ENCODE results near the gene TMEM61.

DNA sequence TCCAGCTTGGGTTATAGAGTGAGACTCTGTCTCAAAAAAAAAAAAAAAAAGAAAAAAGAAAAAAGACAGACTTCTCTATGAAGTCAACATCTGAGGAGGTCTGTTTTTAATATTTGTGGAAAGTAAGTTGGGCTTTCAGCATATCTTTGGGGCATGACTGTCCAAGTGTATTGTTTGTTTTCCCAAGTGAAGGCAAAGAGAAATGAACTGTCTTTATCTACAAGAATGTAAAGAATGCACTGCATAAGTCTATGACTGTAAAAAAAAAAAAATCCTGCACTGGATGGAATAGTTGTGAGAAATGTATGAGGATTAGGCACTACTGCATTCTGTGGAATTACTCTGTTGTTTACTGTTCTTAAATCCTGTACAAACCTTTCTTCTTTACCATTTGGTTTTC lies 45.6 kb upstream of the TMEM61 start:
- no peak for TF ChIP-seq POLR2A (IDR thresholded peaks at IDR 0.05)
- TF ChIP-seq, protein P1, sequence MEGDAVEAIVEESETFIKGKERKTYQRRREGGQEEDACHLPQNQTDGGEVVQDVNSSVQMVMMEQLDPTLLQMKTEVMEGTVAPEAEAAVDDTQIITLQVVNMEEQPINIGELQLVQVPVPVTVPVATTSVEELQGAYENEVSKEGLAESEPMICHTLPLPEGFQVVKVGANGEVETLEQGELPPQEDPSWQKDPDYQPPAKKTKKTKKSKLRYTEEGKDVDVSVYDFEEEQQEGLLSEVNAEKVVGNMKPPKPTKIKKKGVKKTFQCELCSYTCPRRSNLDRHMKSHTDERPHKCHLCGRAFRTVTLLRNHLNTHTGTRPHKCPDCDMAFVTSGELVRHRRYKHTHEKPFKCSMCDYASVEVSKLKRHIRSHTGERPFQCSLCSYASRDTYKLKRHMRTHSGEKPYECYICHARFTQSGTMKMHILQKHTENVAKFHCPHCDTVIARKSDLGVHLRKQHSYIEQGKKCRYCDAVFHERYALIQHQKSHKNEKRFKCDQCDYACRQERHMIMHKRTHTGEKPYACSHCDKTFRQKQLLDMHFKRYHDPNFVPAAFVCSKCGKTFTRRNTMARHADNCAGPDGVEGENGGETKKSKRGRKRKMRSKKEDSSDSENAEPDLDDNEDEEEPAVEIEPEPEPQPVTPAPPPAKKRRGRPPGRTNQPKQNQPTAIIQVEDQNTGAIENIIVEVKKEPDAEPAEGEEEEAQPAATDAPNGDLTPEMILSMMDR (IDR thresholded peaks at IDR 0.05), result no peak

Measured in right lobe of liver (tissue), 4 donors.